GM18858 (cell line): ENCODE data around the gene ARHGAP44.

ENCODE experiments used
- ATAC-seq: cut with Tn5 transposase; IDR thresholded peaks from one replicate; pipeline ENCODE4 v1.9.1; 2021; ENCODE audit not compliant: unreplicated experiment

ARHGAP44 gene

DNA sequence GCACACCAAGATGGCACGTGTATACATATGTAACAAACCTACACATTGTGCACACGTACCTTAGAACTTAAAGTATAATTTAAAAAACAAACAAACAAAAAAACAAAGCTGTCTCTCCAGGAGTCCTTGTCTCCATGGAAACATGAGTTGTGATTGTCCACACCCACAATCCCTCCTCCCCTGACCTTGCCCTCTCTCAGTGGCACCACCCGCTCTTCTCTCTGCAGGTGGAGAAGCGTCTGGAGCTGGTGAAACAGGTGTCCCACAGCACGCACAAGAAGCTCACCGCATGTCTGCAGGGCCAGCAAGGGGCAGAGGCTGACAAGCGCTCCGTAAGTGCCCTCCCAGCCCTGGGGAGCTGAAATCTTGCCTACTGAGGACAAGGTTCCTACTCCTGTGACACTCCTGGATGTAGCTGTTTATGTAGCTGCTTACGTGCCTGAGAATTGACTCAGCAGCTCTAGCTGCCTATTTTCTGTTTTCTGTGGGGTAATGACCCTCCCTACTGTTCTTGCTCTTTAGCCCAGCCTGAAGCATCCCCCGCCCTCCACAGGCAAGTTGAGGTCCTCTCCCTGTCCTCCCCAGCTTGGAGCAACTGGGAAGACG lies 107.0 kb downstream of the ARHGAP44 start:
- ATAC-seq: no peak

DNA sequence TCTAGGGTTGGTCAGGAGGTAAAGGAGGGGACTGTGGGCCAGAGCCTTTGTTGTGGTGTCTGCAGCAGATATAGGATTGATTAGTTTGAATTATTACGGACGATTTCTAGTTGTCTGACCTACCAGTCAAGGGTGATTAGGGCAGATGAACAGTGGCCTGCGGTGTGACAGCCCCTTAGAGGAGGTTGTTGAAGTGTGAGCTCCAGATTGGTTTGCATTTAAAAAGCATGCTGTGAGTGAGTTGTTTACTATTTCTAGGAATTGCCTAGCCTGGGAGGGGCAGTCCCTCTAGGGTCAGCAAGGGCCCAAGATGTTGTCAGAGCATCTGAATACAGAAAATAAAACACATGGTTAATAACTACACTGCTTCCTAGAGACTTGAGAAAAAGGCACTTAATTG lies 108.8 kb downstream of the ARHGAP44 start:
- ATAC-seq: no peak

DNA sequence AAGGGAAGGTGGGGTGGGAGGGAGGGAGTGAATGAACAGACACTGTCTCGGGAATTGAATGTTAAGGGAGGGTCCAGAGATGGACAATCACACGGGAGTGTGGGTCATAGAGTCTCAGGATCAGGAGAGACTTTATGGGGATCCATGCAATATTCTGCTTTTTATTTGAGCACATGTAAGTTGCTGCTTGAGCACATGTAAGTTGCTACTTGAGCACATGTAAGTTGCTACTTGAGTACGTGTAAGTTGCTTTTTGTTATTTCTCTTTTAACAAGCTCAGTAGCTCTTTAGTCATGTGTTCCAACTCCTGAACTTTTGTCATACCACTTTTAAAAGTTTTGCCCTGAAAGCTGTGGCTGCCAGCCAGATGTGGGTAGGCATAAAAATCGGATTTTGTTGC lies 110.3 kb downstream of the ARHGAP44 start:
- ATAC-seq: no peak

DNA sequence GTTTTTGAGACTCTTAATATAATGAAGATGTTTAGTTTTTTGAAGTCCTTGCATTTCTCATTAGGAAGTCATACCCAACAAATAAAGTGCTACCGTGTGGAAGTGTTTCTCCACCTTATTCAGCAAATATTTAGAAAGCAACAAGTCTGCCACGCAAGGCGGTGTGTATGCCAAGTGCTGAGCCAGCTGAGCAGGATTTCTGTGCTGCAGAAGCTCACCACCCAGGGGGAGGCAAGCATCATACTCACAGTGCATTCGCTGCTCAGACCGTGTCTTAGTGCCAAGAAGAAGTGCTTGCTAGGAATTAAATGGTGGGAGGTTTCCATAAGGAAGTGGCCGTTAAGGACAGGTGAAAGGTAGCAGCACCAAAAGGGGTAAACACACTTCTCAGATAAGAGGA lies 111.2 kb downstream of the ARHGAP44 start:
- no peak for ATAC-seq

DNA sequence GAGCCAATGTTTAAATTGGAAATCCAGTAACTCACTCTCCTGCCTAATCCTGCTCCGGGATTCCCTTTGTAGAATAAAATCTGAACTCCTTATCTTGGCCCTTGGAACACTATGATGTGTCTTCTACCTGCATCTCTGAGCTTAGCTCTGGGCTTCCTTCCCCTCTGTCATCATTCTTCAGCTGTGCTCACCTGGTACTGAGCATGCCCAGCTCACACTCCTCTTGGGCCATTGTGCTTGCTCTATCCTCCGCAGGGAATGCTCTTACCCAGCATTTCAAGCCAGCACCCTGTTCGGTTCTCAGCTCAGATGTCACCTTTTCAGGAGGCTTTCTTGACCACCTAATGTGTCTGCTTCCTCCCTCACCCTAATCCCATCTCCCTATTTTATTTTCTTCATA lies 112.7 kb downstream of the ARHGAP44 start:
- ATAC-seq: no peak

DNA sequence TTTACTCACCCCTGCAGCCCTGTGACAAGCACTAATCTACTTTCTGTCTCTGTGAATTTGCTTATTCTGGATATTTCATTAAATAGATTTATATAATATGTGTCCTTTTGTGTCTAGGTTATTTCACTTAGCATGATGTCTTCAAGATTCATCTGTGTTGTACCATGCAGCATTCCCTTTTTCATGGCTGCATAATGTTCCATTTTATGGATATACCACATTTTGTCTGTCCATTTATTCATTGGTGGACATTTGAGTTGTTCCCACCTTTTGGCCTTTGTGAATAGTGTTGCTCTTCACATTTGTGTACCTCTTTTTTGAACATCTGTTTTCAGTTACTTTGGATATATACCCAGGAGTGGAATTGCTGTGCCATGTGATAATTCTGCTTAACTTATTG lies 118.2 kb downstream of the ARHGAP44 start:
- no peak for ATAC-seq

DNA sequence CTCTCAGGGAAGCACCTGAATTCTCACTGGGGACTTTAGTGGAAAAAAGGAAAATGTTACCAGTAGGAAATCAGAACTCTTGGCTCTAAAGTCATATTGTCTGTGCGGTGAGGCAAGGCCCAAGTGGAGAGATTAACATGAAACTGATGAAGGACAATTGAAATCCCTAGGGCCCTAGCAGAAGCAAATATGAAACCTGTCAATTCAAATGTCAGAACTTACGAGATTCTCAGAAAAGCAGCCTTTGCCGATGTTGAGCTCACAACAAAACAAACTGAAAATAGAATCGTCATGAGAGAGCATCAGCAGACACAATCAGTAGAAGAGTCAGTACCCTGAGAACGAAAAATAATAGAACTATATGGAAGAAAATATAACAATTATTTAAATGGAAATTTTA lies 119.7 kb downstream of the ARHGAP44 start:
- no peak for ATAC-seq

DNA sequence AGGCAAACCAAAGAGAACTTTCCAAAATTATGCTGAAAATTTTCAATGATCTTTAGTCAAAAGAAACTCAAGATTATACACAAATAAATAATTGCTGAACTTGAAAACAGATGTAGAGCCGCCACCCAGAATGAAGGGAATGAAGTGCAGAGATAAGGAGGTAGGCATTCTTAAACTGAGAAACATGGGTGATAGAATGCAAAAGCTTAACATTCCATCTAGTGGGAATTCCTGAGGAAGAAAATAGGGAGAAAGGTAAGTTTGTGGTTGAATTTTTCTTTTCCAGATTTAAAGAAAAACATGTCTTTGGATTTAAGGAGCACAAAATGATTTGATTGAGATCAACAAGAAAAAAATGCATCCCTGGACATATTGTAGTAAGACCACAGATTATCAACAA lies 120.2 kb downstream of the ARHGAP44 start:
- ATAC-seq: no peak

DNA sequence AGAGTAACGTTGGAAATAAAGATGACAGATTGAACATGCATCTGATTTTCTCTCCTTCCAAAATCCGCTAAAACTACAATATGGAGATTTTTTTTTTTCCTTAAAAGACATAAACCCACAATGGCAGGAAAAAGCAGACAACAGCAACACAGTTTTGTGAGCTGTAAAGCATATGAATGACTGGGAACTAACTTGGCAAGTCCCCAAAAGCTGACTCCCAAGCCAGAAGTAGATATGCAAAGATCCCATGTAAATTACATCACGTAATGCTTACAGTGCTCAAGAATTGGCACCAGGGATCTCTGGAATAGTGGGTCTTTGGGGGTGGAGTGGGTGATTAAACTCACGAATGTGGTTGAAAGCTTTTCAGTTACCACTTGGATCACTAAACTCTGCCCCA lies 121.9 kb downstream of the ARHGAP44 start:
- ATAC-seq: no peak

DNA sequence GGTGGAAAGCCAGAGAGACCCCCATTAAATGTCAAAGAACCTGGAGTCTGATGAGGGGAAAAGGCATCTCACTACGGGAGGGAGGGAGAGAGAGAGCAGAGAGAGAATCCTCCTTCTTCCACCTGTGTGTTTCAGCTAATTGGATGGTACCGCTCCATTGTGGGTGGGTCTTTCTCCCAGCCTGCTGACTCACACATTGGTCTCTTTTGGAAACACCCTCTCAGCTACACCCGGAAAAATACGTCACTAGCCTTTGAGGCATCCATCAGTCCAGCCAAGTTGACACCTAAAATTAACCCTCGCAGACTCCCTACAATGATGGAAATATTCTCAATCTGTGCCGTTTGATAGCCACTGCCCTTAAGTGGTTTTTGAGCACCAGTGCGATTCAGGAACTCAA lies 128.1 kb downstream of the ARHGAP44 start:
- ATAC-seq: no peak

DNA sequence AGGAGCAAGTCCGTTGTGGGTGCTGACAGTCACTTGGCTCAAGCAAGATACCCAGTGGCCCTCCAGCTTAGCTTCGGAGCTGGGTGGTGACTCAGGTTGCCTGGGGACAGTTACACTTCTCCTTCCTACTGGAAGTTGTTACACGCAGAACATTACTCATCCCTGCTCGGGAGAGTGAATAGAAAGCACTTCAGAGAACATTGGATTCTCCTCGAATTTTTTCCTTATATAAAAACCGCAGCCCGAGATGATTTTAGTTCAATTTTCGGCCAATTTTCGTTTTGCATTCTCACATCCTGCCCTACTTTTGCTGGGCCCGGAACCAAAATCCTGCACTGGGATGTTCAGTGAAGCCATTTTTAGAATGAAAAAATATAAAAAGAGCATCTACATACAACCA lies 128.8 kb downstream of the ARHGAP44 start:
- ATAC-seq: no peak

DNA sequence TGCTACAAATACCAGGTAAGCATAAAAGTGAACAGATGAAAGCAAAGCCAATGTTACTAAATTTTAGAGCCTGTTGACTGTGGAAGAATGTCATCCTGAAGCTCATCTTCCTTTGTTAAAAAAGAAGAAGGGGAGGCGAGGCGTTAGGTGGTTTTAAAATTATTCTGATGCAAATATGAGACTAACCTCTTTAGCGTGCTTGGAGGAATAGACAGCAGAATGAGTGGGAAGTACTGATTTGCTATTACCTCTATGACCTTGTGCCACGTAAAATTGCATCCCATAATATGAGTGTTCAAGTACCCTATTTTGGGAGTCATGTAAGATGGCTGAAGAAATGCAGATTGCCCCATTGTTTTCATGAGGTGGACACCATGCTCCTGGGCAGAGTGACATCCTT lies 132.8 kb downstream of the ARHGAP44 start:
- ATAC-seq: no peak

DNA sequence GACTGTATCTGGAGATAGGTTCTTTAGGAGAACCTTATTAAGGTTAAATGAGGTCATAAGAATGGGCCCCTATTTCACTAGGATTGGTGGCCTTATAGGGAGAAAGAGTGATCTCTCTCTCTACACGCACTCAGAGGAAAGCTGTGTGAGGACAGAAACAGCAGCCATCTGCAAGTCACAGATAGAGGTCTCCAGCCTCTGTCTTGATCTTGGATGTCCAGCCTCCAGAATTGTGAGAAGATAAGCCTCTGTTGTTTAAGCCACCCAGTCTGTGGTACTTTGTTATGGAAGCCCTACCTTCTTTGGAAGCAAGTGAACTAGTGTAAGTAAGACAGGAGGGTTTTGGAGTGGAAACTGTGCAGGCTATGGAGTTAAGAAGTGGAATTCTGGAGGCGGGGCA lies 135.3 kb downstream of the ARHGAP44 start:
- no peak for ATAC-seq

DNA sequence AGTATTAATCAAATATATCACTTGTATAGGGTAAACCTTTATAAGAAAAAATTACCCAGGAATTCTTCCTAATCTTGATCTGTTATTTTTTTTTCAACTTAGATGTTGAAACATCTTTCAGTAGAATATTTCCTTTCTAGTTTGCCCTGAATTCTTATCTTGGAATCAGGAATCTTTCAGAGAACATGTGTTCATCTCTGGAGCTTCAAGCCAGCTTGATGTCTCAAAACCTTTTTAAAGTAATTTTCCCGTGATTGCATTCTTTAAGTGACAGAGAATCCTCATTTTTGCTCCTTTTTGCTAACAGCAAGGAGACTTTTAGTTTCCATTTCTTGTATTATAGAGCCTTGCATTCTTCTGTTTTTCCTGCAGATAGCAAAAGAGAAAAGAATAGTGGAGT lies 137.7 kb downstream of the ARHGAP44 start:
- ATAC-seq: no peak

DNA sequence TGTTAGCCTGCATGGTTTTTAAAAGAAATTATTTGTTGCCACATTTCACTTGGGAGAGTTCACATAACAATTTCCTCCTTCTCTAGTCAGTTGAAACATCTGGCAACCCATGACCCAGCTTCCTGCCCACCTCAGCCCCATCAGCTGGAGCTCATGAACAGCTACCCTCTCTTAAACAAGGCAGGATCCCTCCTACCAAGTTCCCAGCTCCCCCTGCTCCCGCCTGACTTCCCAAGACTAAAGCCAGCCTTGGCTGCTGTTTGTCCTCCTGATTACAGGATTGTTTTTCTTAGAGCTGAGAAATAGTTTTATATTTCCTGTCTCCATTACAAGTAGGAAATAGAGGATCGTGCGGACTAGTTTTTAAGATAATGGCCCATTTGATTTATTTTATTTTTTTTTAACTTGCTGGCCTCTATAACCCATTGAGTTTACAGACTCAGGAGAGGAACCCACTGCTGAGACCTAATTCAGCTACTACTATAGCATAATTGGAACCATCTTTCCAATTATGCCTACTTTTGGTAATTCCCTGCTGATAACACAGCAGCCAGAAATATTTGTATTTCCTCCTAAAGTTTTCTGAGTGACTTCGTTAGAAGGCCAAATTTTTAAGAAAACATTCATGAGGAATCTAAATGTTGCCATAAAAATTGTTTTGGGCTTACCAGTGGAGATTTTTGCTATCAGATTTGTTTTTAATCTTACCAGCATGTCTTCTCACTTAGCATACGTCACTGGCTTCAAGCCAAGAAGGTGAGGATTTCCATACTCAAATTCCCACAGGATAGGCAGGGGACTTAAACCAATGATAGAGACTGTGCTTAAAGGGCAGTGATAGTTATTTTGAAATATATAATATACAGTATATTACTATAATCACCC lies 138.5 kb downstream of the ARHGAP44 start:
- ATAC-seq: no peak

DNA sequence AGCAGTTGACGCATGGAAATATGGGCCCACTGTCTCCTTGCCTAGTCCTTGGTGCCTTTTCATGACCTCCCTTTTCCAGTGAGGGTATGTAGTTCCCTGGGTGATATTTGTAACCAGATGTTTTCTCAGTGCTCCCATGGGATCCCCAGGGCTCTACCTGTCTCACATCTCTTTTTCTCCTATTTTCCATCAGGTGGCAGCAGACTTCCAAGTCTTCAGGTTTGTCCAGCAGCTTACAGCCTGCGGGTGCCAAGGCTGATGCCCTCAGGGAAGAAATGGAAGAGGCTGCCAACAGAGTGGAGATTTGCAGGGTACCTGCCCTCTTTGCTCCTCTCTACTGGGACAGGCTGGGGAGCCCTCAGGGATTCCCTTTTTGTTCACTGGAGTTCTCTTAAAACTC lies 139.4 kb downstream of the ARHGAP44 start:
- no peak for ATAC-seq

DNA sequence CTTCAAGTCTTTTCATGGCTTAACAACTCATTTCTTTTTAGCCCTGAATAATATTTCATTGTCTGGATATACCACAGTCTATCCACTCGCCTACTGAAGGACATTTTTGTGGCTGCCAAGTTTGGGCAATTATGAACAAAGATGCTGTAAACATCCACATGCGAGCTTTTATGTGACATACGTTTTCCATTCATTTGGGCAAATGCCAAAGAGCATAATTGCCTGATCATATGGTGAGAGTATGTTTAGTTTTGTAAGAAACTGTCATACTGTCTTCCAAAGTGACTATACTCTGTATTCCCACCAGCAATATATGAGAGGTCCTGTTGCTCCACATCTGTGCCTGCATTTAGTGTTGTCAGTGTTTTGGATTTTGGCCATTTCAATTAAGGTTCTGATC lies 147.2 kb downstream of the ARHGAP44 start:
- ATAC-seq: no peak

DNA sequence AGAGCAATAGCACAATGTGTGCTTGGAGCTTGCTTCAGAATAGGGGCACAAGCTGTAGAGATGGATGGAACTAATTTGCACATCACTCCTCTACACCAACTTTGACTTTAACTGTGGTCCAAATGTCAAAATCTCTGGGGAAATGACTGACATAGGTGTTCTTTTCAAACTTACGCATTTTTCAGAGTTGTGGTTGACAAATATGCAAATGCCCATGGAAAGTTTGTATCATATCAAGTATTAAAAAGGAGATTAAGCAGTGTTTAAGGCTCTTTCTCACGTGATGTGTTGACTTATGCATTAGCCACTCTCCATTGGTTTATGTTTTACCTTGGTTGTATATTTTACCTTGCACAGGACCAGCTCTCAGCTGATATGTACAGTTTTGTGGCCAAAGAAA lies 151.4 kb downstream of the ARHGAP44 start:
- no peak for ATAC-seq

DNA sequence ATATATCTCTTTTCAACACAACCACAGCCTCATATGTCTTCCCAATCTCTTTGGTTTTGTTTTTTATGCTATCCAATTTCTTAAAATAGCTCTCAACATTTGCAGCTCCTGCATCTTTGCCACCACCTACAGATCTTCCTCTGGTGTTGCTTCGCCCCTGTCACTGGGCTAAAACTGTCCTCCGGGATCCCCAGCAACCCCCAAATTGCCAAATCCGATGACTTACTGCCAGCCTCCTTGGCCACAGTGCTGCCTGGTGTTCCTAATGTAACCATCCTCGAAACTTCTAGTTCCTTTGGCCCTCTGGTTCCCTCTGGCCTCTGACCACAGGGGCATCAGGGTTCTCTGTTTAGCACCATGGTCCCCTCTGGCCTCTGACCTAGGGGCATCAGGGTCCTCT lies 157.7 kb downstream of the ARHGAP44 start:
- no peak for ATAC-seq

DNA sequence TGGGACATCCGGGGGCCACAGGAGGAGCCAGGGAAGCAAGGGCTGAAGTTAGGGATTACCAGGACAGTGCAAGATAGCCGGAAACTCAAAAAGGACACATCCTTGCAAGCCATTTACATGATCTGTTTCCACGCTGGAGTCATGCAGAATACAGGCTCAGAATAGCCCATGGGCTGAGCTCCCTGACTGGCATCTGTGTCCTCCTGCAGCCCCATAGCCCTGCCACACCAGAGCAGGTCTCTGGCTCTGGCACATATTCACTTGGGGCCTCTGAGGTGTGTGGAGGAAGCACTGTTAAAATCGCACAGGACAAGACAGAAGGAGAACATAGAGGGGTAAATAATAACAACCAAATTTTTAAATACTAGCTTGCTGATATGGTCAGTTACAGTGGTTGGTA lies 162.7 kb downstream of the ARHGAP44 start:
- no peak for ATAC-seq

DNA sequence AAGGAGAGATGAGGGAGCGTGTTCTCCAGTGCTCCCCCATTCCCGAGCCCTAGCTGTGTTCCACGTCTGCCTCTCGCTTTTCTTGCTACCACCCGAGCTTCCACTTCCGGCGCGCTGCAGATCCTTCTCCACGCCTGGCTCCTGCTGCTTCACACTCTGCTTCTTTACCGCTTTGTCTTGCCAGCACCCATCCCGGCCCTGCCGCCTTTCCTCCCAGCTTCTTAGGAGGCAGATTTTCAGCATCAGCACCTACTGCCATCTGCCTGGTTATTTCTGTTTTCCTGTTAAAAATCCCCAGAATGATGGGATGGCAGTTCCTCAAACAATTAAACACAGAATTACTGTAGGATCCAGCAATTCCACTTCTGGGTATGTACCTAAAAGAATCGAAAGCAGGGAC lies 163.9 kb downstream of the ARHGAP44 start:
- no peak for ATAC-seq

DNA sequence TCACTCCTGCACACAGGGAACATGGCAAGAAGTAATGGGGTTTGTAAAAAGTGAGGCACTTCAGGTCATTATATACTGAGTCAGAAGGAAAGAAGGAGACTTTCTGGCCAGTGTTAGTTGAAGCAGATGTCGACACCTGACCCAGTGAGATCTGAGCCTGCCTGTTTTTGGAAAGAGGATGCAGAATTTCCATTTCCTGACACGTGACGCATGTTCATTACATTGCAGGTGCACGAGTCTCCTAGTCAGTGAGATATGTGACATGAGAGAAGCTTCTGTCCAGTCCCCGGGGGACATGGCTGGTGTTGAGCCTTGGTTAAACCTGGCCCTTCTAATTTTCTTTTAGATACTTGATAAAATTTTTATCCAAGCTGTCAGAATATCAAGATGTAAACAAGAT lies 166.2 kb downstream of the ARHGAP44 start:
- no peak for ATAC-seq

DNA sequence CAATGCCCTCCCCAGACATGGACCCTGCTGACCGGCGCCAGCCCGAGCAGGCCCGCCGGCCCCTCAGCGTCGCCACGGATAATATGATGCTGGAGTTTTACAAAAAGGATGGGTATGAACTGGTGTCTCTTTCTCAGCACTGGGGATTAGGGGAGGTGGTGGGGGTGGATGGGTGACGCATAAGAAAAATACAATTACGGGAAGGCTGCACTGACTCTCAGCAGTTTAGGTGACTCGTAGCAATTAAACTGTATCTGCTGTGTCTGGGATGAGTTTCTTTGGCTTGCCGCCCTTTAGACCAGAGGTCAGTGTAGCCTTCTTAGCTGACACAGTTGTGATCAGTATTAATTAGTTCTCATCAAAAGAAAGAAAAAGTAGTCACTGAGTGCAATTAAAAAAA lies 169.5 kb downstream of the ARHGAP44 start:
- no peak for ATAC-seq
